Neutrophil (primary cell): ENCODE data around the gene ELMO2.

Experiments
- H3K27ac ChIP-seq: fragments of 200-600 bp; sonication (generic); 2 replicates; pipeline ENCODE4 v1.5.1; 2016; ENCODE audit warnings: mild to moderate bottlenecking, moderate library complexity
- H3K27me3 ChIP-seq: fragments of 200-600 bp; sonication (generic); 2 replicates; pipeline ENCODE4 v1.6.0; 2016; ENCODE audit warnings: mild to moderate bottlenecking
- H3K36me3 ChIP-seq: fragments of 200-600 bp; sonication (generic); 2 replicates; pipeline ENCODE4 v1.5.1; 2017
- H3K4me1 ChIP-seq, 2 experiments: fragments of 200-600 bp in 1 of 2; sonication (generic) in 1 of 2; 1 replicate in 1 of 2; 2 replicates in 1 of 2; pipeline versions ENCODE4 v1.5.1 to v1.6.1; 2013 to 2016; ENCODE audit warnings: low read depth in 1 of 2, low read length in 1 of 2, mild to moderate bottlenecking in 1 of 2, moderate library complexity in 1 of 2; ENCODE audit not compliant: control insufficient read depth in 1 of 2, insufficient read depth in 1 of 2
- H3K4me3 ChIP-seq, 2 experiments: fragments of 200-600 bp in 1 of 2; sonication (generic) in 1 of 2; 1 replicate in 1 of 2; 2 replicates in 1 of 2; pipeline ENCODE4 v1.5.1; 2013 to 2016; ENCODE audit warnings: low read depth in 1 of 2, low read length in 1 of 2, mild to moderate bottlenecking in 1 of 2, moderate library complexity in 1 of 2
- H3K9me3 ChIP-seq: fragments of 200-600 bp; sonication (generic); 2 replicates; pipeline ENCODE4 v1.5.1; 2016
- CTCF ChIP-seq: fragments of 200-600 bp; sonication (generic); IDR thresholded peaks from 2 replicates; pipeline ENCODE4 v1.5.1; 2016; ENCODE audit warnings: antibody characterized with exemption

ELMO2 gene

GRCh38 chr20:46406200-46406985 is at the start of gene ELMO2:
ELMO2 (minus strand) TSS chr20:46406615; CDS start chr20:46394482, 12,133 bp downstream.
- peak; percentile 43 for TF ChIP-seq CTCF
- H3K27ac ChIP-seq, result peak within 1 kb of the TSS; percentile 89
- no peaks in the 10 kb centered on the region for H3K9me3 ChIP-seq
- H3K4me3 ChIP-seq, result peak within 1 kb of the TSS; percentile 72 to 91
- no peaks in the 10 kb centered on the region for H3K27me3 ChIP-seq
- peaks cover 59 to 62% of the 10 kb centered on the region in 2 experiments for H3K4me1 ChIP-seq
- H3K36me3 ChIP-seq, result no peaks in the 10 kb centered on the region

GRCh38 chr20:46455729-46456128 is 49.3 kb upstream of the ELMO2 start:
- Histone ChIP-seq H3K4me1 (peaks cover 0 to 5% of the 10 kb centered on the region in 2 experiments), H3K27me3 (peaks cover 37% of the 10 kb centered on the region), H3K27ac (no peak overlapping the region), H3K9me3 (no peaks in the 10 kb centered on the region), H3K4me3 (no peak overlapping the region), H3K36me3 (no peaks in the 10 kb centered on the region)
- TF ChIP-seq CTCF, result no peak

- H3K27me3 ChIP-seq, result peaks cover 30% of the 10 kb centered on the region
- H3K4me3 ChIP-seq, result no peak overlapping the region
- H3K27ac ChIP-seq, result no peak overlapping the region
- H3K9me3 ChIP-seq, result no peaks in the 10 kb centered on the region
- no peaks in the 10 kb centered on the region for H3K4me1 ChIP-seq
- no peaks in the 10 kb centered on the region for H3K36me3 ChIP-seq
- no peak for TF ChIP-seq CTCF
Observed at GRCh38 chr20:46446851-46447250, 40.4 kb upstream of the ELMO2 start.

- no peak for TF ChIP-seq CTCF
Observed at GRCh38 chr20:46439837-46440236, 33.4 kb upstream of the ELMO2 start.

GRCh38 chr20:46438156-46438750 is 31.8 kb upstream of the ELMO2 start:
- Histone ChIP-seq H3K27ac (no peak overlapping the region), H3K36me3 (no peaks in the 10 kb centered on the region), H3K27me3 (peaks cover 17% of the 10 kb centered on the region), H3K4me1 (no peaks in the 10 kb centered on the region), H3K4me3 (no peak overlapping the region), H3K9me3 (no peaks in the 10 kb centered on the region)
- TF ChIP-seq CTCF, result no peak

More at GRCh38 chr20:46439837-46440236, 33.4 kb upstream of the ELMO2 start:
- Histone ChIP-seq H3K4me3 (no peak overlapping the region), H3K9me3 (no peaks in the 10 kb centered on the region), H3K27me3 (peaks cover 30% of the 10 kb centered on the region), H3K27ac (no peak overlapping the region), H3K36me3 (no peaks in the 10 kb centered on the region), H3K4me1 (no peaks in the 10 kb centered on the region)
